ENCODE measurements around the gene SLC28A1.
"Not testable (repeated sequence)": the region's sequence is repeated elsewhere in the genome, so short reads cannot be mapped to it uniquely, and the experiment has no call there.

The SLC28A1 gene

DNA sequence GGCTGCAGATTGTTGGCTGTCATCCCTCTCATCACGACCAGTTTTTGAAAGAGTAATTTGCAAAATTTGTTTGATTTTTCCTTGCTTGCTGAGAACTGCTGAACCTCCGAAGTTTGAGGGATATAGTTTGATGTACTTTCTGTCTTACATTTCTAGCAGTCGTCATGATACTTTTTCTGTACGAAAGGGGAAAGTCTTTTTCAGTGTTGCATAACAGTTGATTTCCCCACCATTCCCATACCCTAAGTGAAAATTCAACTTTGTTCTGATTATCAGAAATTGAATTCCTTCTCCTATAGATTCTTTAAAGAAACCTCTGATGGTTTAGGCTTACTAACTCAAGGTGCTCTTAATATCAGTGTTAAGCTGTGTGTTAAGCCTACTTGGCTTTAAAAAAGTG lies 98.8 kb downstream of the SLC28A1 start:
- H3K27ac ChIP-seq: no peak overlapping the region
- DNase-seq (ENCODE audit: low read depth, low spot score): no peak

- no peak overlapping the region for H3K27ac ChIP-seq
- no peak for DNase-seq (ENCODE audit: low read depth, low spot score)
These were observed 99.2 kb downstream of the SLC28A1 start for GRCh38 chr15:84983711-84984110.

DNA sequence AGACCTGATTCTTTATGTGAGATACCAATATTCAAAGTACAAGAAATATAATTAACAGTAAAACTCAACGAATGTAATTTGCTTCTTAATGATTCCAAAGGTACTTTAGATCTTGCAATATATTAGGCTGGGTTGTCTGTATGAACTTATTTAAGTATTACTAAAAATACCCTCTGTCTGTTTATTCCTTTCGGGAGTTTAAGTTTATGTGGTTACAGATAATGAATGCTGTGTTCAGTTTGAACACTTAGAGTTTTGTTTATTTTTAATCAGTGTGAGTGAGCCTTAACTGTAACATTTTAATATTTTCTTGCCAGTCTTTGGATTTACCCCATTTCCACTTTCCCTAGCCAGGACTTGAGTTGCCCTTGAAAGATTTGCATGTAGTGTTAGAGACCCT lies 100.7 kb downstream of the SLC28A1 start:
- no peak overlapping the region for H3K27ac ChIP-seq
- DNase-seq (ENCODE audit: low read depth, low spot score): no peak

DNA sequence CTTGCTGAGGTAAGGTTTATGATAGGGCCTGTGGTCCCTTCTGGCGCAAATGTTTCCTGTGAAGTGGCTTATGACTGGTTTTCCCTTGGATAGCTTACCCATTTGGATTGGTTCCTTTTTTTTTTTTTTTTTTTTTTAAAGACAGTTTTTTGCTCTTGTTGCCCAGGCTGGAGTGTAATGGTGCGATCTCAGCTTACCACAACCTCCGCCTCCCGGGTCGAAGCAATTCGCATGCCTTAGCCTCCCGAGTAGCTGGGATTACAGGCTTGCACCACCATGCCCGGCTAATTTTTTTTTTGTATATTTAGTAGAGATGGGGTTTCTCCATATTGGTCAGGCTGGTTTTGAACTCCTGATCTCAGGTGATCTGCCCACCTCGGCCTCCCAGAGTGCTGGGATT lies 102.9 kb downstream of the SLC28A1 start:
- not testable (repeated sequence) for H3K27ac ChIP-seq; DNase-seq (ENCODE audit: low read depth, low spot score)

DNA sequence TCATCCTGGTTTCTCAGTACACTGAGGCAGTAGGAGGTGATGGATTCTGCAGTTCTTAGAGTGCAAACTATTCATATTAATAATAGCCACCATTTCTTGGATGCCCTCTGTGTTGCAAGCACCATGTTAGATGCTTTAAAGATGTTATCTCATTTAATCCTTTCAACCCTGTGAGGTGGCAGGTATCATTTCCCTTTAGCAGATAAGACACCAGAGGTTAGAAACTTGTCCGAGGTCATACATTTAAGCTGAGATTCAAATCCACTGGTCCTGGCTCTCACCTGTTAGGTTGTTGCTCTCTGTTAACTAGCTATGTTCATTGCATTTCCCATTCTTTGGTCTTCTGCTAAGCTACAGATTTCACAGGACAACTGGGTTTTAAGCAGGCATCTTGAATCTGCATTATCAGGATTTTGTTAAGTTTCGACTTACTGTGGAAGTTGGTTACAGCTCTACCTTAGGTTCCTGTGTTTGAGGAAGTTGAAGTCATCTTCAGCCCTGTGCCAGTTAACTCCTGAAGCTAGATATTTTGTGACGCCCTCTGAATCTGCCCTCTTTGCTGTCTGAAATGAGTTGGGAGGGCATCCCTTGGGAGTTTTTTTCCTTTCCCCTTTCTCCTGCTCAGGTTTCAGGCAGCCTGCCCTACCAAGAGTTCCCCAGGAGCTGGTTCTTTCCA lies 103.6 kb downstream of the SLC28A1 start:
- DNase-seq (ENCODE audit: low read depth, low spot score): no peak
- no peak overlapping the region for H3K27ac ChIP-seq

DNA sequence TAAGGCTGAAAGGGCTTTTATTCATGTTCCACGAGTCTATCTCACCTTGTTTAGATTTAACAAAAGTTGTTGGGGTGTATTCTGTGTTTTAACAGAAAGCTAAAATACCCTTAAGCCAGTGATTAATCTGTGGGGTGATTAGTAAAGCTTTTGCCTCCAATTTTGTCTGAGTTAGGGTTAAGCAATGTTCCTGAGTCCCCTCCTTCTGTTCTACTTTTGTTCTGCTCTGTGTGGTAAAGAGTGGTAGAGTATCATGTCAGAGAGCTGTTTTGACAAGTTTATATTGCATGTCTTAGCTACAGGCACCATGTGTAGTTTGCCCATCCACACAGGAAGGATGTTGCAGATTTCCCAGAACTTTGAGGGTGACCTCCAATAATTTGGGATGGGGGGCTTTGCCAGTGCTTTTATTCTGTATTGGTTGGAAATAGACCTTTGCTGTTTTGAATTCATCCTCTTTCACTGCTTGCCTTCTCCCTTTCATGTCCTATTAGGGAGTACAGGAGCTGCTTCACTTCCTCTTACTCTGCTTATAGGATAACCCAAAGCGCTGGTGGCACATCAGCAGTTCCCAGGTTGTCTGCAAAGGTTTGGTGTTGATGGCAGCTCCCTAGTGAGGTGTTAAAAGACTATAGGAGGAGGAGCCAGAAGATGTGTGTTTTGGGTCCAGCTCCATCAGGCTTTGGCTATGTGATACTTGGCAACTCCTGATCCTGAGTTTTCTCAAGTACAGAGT lies 104.6 kb downstream of the SLC28A1 start:
- no peak for DNase-seq (ENCODE audit: low read depth, low spot score)
- no peak overlapping the region for H3K27ac ChIP-seq

DNA sequence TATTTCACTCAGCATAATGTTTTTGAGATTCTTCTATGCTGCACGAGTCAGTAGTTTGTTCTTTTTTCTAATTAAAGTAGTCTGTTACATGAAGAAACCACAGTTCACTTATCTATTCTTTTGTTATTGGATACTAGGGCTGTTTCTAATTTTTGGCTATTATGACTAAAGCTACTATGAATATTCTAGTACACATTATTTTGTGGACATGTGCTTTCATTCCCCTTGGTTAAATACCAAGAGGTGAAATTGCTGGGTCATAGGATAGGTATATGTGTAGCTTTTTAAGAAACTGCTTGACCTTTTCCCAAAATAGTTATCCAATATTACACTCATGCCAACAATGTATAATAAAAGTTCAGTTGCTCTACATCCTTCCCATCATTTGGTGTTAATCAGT lies 106.0 kb downstream of the SLC28A1 start:
- no peak overlapping the region for H3K27ac ChIP-seq
- no peak for DNase-seq (ENCODE audit: low read depth, low spot score)

DNA sequence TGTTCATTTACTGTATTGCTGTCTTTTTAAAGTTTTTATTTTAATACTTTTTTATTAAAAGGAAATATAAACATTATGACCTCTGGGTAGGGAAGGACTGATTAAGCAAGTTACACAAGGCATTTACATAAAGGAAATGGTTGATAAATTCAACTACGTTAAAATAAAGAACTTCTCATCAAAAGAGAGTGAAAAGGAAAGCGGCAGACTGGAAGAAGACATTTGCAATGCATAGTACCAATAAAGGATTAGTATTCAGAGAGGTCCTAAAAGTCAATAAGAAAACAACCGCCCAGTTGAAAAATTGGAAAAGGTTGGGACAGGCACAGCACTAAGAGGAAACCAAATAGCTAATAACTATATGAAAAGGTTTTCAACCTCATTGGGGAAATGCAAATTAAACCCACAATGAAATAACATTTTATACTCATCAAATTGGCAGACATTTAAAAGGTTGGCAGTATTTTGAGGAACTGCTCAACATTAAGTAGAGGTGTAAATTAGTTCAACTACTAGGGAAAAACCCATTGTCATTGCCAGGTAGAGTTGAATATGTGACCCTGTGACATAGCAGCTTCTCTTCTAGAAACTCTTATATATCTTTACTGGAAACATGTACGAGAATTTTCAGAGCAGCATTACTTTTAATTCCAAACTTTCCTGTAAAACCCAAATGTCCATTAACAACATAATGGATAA lies 106.7 kb downstream of the SLC28A1 start:
- DNase-seq (ENCODE audit: low read depth, low spot score): no peak
- H3K27ac ChIP-seq: no peak overlapping the region

GRCh38 chr15:84992157-84992944 lies 107.9 kb downstream of the SLC28A1 start:
- peak; percentile 78 for DNase-seq (ENCODE audit: low read depth, low spot score)
- H3K27ac ChIP-seq: peak overlapping the region; percentile 14
